Panc1 (cell line): ENCODE results near the gene METTL6.

Experiments used
- CTCF ChIP-seq: fragments of 450-650 bp; IDR thresholded peaks from 2 replicates; pipeline ENCODE4 v1.5.1; 2017; ENCODE audit warnings: mild to moderate bottlenecking
- POLR2AphosphoS5 ChIP-seq: IDR thresholded peaks from 2 replicates; pipeline ENCODE4 v1.6.1; 2012; ENCODE audit warnings: mild to moderate bottlenecking, low read depth, low read length, moderate library complexity
- REST ChIP-seq, 2 experiments: IDR thresholded peaks; 2 replicates each; pipeline ENCODE4 v1.6.1; 2011 to 2012; ENCODE audit warnings: low read depth in 2 of 2, control low read depth in 1 of 2, low read length in 1 of 2, mild to moderate bottlenecking in 1 of 2, moderate library complexity in 1 of 2; ENCODE audit not compliant: insufficient read depth in 1 of 2
- SIN3A ChIP-seq: IDR thresholded peaks from 2 replicates; pipeline ENCODE4 v1.6.1; 2012; ENCODE audit warnings: low read depth, mild to moderate bottlenecking, low read length, moderate library complexity, borderline replicate concordance; ENCODE audit not compliant: insufficient read depth

- TF ChIP-seq CTCF (no peak), POLR2AphosphoS5 (no peak), REST (IDR thresholded peaks at IDR 0.05; ENCODE audit: insufficient read depth in 1 of 2, low read depth in 2 of 2, low read length in 1 of 2) (no peak), SIN3A (no peak)
These were observed 29.0 kb upstream of the METTL6 start for GRCh38 chr3:15456321-15456720.
